Mucosa of rectum (tissue), 2 donors: Measurements from ENCODE around the gene SKAP2.

Experiments
- H3K27ac ChIP-seq, 2 donors: one replicate each; pipeline ENCODE4 v1.7.0; 2013; ENCODE audit warnings: inconsistent platforms in 2 of 2, low read depth in 2 of 2, low read length in 2 of 2
- H3K27me3 ChIP-seq, 2 donors: one replicate each; pipeline ENCODE4 v1.7.0; 2013; ENCODE audit warnings: low read length in 2 of 2; ENCODE audit not compliant: control insufficient read depth in 2 of 2, insufficient read depth in 2 of 2
- H3K36me3 ChIP-seq, 2 donors: one replicate each; pipeline ENCODE4 v1.7.0; 2013; ENCODE audit warnings: low read length in 2 of 2; ENCODE audit not compliant: control insufficient read depth in 2 of 2, insufficient read depth in 2 of 2
- H3K4me1 ChIP-seq, 2 donors: one replicate each; pipeline ENCODE4 v1.7.0; 2013; ENCODE audit warnings: low read length in 2 of 2, mild to moderate bottlenecking in 1 of 2; ENCODE audit not compliant: control insufficient read depth in 2 of 2, insufficient read depth in 2 of 2
- H3K4me3 ChIP-seq, 2 donors: one replicate each; pipeline ENCODE4 v1.7.0; 2013; ENCODE audit warnings: low read length in 2 of 2
- H3K9ac ChIP-seq, 2 donors: one replicate each; pipeline ENCODE4 v1.7.0; 2013; ENCODE audit warnings: low read length in 2 of 2, low read depth in 1 of 2, mild to moderate bottlenecking in 1 of 2
- H3K9me3 ChIP-seq, 2 donors: one replicate each; pipeline ENCODE4 v1.7.0; 2013; ENCODE audit warnings: low read length in 2 of 2; ENCODE audit not compliant: control insufficient read depth in 2 of 2
- donor health status: healthy.
- donor health status: Normal muscosa, but diverticular disease.

Gene SKAP2

DNA sequence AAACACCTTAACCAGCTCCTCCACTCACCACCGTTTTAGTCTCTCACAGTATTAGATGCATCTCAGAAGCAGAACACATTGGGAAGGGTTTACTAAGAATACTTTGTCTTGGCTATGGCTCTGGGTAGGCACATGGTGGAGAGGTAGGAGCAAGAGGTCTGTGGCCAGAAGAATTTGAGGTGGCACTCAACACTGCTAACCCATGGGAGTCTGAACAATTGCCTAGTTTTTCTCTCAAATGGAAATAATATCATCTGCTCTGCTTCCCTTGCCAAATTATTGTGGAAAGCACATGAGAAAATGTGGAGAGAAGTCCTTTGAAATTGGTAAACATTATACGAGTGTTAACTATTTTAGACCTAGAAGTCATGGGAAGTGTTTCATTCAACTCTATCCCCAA, 214.3 kb downstream of the SKAP2 start:
- no peaks in the 10 kb centered on the region for H3K36me3 ChIP-seq
- H3K27me3 ChIP-seq = no peaks in the 10 kb centered on the region
- H3K4me1 ChIP-seq = no peaks in the 10 kb centered on the region
- H3K9me3 ChIP-seq = no peaks in the 10 kb centered on the region
- no peak overlapping the region for H3K27ac ChIP-seq
- H3K4me3 ChIP-seq = no peak overlapping the region
- no peak overlapping the region for H3K9ac ChIP-seq

- Histone ChIP-seq H3K27me3 (no peaks in the 10 kb centered on the region), H3K36me3 (no peaks in the 10 kb centered on the region), H3K4me1 (no peaks in the 10 kb centered on the region), H3K4me3 (no peak overlapping the region), H3K27ac (no peak overlapping the region), H3K9ac (no peak overlapping the region), H3K9me3 (no peaks in the 10 kb centered on the region)
Observed at GRCh38 chr7:26649388-26649787, 215.0 kb downstream of the SKAP2 start.

DNA sequence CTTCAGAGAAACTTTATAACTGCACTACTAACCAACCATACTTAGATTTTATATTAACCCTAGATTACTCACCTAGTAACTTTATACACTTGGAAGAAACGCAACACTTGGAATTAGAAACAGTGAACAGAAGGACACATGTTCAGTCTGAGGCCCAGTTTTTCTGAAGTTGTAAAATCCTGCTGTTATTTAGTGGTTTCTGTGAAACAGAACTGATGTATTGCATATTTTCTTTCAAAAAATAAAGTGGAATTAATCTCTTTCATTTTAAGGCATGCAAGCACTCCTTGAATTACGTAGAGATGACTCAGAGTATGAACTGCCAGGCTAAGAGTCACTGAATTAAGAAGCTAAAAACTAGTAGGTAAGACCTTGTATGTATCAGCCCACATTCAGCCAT, 215.8 kb downstream of the SKAP2 start:
- no peaks in the 10 kb centered on the region for H3K9me3 ChIP-seq
- no peaks in the 10 kb centered on the region for H3K27me3 ChIP-seq
- H3K4me1 ChIP-seq = no peaks in the 10 kb centered on the region
- H3K27ac ChIP-seq = no peak overlapping the region
- no peak overlapping the region for H3K4me3 ChIP-seq
- H3K9ac ChIP-seq = no peak overlapping the region
- H3K36me3 ChIP-seq = no peaks in the 10 kb centered on the region

DNA sequence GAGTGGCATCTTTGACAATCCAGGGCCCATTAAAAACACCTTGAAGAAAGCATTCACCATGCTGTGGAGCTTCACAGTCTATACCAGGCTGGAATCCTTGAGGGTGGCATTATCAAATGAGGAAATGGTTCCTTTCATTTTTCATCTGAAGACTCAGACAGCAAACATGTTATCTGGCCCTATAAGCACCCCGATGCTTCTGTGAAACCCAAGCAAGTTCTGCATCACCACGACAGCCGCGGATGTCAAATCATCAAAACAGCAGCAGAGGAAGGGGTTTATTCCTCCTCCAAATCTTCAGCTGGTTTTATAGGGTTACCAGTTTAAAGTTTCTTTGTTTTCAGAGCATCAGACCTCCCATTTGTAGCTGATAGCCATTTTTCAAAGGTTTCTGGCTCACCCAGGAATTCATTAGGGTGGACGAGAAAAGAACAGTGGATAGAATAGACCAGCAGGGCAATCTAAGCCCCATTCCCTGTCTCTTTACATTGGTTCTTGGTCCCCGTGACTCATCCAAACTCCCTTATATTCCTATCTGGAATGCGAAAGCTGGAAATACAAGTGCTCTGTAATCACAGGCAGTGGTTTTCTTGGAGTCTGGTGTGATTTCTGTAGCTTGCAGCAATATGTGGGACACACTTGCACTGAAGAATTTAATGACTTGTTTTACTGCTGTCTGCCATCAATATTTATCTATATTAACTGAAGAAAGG, 217.9 kb downstream of the SKAP2 start:
- Histone ChIP-seq H3K27me3 (no peaks in the 10 kb centered on the region), H3K4me1 (no peaks in the 10 kb centered on the region), H3K4me3 (no peak overlapping the region), H3K9me3 (no peaks in the 10 kb centered on the region), H3K36me3 (no peaks in the 10 kb centered on the region), H3K9ac (no peak overlapping the region), H3K27ac (no peak overlapping the region)

DNA sequence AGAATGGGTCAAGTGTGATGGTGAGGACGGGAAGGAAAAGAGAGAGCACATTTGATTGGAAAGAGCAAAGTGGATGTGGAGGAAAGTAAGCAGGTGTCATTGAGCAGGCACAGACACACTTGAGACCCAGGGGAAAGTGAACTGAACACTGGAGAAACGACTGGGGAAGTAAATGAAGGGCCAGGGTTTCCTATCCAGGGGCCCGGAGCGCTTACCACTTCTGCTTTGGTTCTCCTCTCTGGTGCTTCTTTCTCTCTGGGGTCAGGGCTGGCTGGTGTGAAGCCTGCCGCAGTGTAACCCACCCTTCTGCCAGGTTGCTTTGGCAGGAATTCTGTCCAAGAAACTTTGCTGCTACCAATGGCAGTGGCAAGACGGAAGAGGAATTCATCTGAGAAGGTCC, 219.3 kb downstream of the SKAP2 start:
- Histone ChIP-seq H3K9me3 (no peaks in the 10 kb centered on the region), H3K36me3 (no peaks in the 10 kb centered on the region), H3K27me3 (no peaks in the 10 kb centered on the region), H3K27ac (no peak overlapping the region), H3K9ac (no peak overlapping the region), H3K4me3 (no peak overlapping the region), H3K4me1 (no peaks in the 10 kb centered on the region)

DNA sequence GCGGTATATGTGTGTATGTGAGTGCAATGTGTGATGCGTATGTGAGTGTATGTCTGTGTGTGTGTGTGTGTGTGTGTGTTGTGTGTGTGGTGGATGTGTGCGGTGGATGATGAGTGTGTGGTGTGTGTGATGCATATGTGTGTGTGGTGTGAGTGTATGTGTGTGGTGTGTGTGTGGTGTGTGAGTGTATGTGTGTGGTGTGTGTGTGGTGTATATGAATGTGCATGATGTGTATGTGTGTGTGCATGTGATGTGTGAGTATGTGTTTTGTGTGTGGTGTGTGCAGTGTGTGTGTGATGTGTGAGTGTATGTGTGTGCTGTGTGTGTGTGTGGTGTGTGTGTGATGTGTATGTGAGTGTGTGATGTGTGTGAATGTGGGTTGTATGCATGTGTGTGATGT, 222.0 kb downstream of the SKAP2 start:
- Histone ChIP-seq H3K36me3 (no peaks in the 10 kb centered on the region), H3K27ac (no peak overlapping the region), H3K4me1 (no peaks in the 10 kb centered on the region), H3K27me3 (no peaks in the 10 kb centered on the region), H3K9me3 (no peaks in the 10 kb centered on the region), H3K9ac (no peak overlapping the region), H3K4me3 (no peak overlapping the region)

DNA sequence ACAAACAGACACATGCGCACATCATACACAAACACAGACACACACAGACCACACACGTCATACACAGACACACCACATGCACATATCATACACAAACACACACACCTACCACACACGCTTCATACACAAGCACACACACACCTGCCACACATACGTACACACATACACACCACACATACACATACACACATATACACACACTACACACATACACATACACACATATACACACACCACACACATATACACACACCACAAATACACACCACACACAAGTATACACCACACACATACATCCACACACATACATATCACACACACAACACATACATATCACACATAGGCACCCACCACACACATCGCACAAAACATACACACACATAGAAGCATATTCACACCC, 224.7 kb downstream of the SKAP2 start:
- Histone ChIP-seq H3K9me3 (no peaks in the 10 kb centered on the region), H3K9ac (no peak overlapping the region), H3K27me3 (no peaks in the 10 kb centered on the region), H3K27ac (no peak overlapping the region), H3K4me3 (no peak overlapping the region), H3K4me1 (no peaks in the 10 kb centered on the region), H3K36me3 (no peaks in the 10 kb centered on the region)

- Histone ChIP-seq H3K4me3 (no peak overlapping the region), H3K9me3 (no peaks in the 10 kb centered on the region), H3K4me1 (no peaks in the 10 kb centered on the region), H3K27me3 (no peaks in the 10 kb centered on the region), H3K9ac (no peak overlapping the region), H3K36me3 (no peaks in the 10 kb centered on the region), H3K27ac (no peak overlapping the region)
Observed at GRCh38 chr7:26639111-26639510, 225.3 kb downstream of the SKAP2 start.

- Histone ChIP-seq H3K36me3 (no peaks in the 10 kb centered on the region), H3K27ac (no peak overlapping the region), H3K4me1 (no peaks in the 10 kb centered on the region), H3K27me3 (no peaks in the 10 kb centered on the region), H3K9ac (no peak overlapping the region), H3K4me3 (no peak overlapping the region), H3K9me3 (no peaks in the 10 kb centered on the region)
Observed at GRCh38 chr7:26638140-26638539, 226.2 kb downstream of the SKAP2 start.

DNA sequence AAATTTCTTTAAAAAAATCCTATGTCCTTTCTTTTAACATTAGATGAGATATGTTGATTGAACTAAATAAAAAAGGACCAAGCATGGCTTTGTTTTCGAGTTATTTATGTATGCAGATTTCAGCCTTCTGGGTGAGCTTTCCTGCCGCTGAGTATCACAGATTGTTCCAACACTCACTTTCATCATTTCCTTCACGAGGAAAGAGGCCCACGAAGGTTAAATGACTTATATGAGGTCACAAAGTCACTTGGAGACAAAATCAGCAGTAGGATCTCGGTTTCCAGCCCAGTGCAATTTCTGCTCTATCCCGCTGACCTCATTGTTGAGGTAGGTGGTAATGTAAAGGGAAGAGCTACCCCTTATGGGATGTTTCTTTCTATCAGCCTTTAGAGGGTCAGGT, 226.8 kb downstream of the SKAP2 start:
- Histone ChIP-seq H3K27ac (no peak overlapping the region), H3K4me3 (no peak overlapping the region), H3K9me3 (no peaks in the 10 kb centered on the region), H3K27me3 (no peaks in the 10 kb centered on the region), H3K9ac (no peak overlapping the region), H3K4me1 (no peaks in the 10 kb centered on the region), H3K36me3 (no peaks in the 10 kb centered on the region)

GRCh38 chr7:26636808-26637207, 227.6 kb downstream of the SKAP2 start:
- no peaks in the 10 kb centered on the region for H3K27me3 ChIP-seq
- no peaks in the 10 kb centered on the region for H3K4me1 ChIP-seq

More at GRCh38 chr7:26636808-26637207, 227.6 kb downstream of the SKAP2 start:
- no peak overlapping the region for H3K9ac ChIP-seq
- no peak overlapping the region for H3K4me3 ChIP-seq
- H3K9me3 ChIP-seq = no peaks in the 10 kb centered on the region
- H3K27ac ChIP-seq = no peak overlapping the region
- no peaks in the 10 kb centered on the region for H3K36me3 ChIP-seq
